HCT116 (cell line): ENCODE results near the gene HSPBAP1. TPM values are rescaled to one million over a fixed set of nuclear protein-coding genes. Genes with fewer than 3 reads are reported as not detected.
A peak's percentile ranks its signal among the peaks of the same experiment; 100 is the strongest.

Experiments used
- ATAC-seq: fragments of 200-7000 bp; cut with Tn5 transposase; 2 replicates; pipeline ENCODE4 v1.9.1; 2020; ENCODE audit warnings: mild to moderate bottlenecking, moderate library complexity
- BruUV-seq: library from RNA; stranded (reverse); fragments of 400-500 nt; replicated peaks from 2 replicates; lab custom pipeline; 2021; lab: Mats Ljungman, UMichigan
- CTCF ChIA-PET: fragments of 300-600 bp; sonication (Branson Sonifier 250); formaldehyde crosslinking; loops from one replicate; lab custom pipeline; 2021; ENCODE audit warnings: antibody characterized with exemption; lab: Charles Lee
- POLR2A ChIA-PET: fragments of 300-600, 350-600 bp; sonication (Branson Sonifier 250); formaldehyde crosslinking; loops from one replicate; lab custom pipeline; 2021; ENCODE audit warnings: antibody characterized with exemption; lab: Charles Lee
- RAD21 ChIA-PET, 2 experiments: fragments of 300-600 bp; sonication (Branson Sonifier 250); formaldehyde crosslinking; loops; one replicate each; lab custom pipeline; 2023; ENCODE audit warnings: low total read pairs in 2 of 2; ENCODE audit not compliant: uncharacterized antibody in 2 of 2, unreplicated experiment in 2 of 2, low non-redundant PET in 1 of 2; lab: Charles Lee
- DNase-seq: peaks from one replicate; pipeline ENCODE4 v3.0.0-alpha.2; 2010; ENCODE audit warnings: low read depth, low spot score
- H2AFZ ChIP-seq: fragments of 200-600 bp; shearing (Covaris generic), sonication (generic); 2 replicates; pipeline ENCODE4 v1.6.1; 2017; ENCODE audit warnings: low read depth, mixed run types, mixed read lengths, antibody characterized with exemption, low read length; ENCODE audit not compliant: poor library complexity, severe bottlenecking
- H3K27ac ChIP-seq: 2 replicates; pipeline ENCODE4 v1.5.1; 2012; ENCODE audit warnings: low read depth, low read length
- H3K27me3 ChIP-seq: fragments of 200-600 bp; sonication (generic); 2 replicates; pipeline ENCODE4 v1.6.1; 2016; ENCODE audit warnings: mixed run types, low read length, mixed read lengths; ENCODE audit not compliant: insufficient read depth
- H3K36me3 ChIP-seq, 2 experiments: fragments of 200-500 bp in 1 of 2; fragments of 200-600 bp in 1 of 2; sonication (Bioruptor generic) in 1 of 2; sonication (generic) in 1 of 2; 2 replicates each; pipeline versions ENCODE4 v1.5.1 to v1.6.1; 2014 to 2016; ENCODE audit warnings: low read length in 2 of 2, inconsistent platforms in 1 of 2, mixed read lengths in 1 of 2, mixed run types in 1 of 2; ENCODE audit not compliant: insufficient read depth in 2 of 2, control insufficient read depth in 1 of 2
- H3K4me1 ChIP-seq, 2 experiments: fragments of 200-600 bp in 1 of 2; sonication (generic) in 1 of 2; 2 replicates each; pipeline versions ENCODE4 v1.5.1 to v1.6.1; 2012 to 2017; ENCODE audit warnings: low read length in 2 of 2, inconsistent platforms in 1 of 2, mild to moderate bottlenecking in 1 of 2, mixed read lengths in 1 of 2, mixed run types in 1 of 2, moderate library complexity in 1 of 2; ENCODE audit not compliant: insufficient read depth in 2 of 2, control insufficient read depth in 1 of 2
- H3K4me2 ChIP-seq: fragments of 200-600 bp; sonication (generic); 2 replicates; pipeline ENCODE4 v1.6.1; 2017; ENCODE audit warnings: mixed run types, low read length, mixed read lengths
- H3K4me3 ChIP-seq, 2 experiments: fragments of 200-600 bp in 1 of 2; sonication (generic) in 1 of 2; replicated peaks in 1 of 2; 2 replicates each; pipeline ENCODE4 v1.5.1; 2011 to 2016; ENCODE audit warnings: low read length in 2 of 2, control low read depth in 1 of 2, low read depth in 1 of 2, mild to moderate bottlenecking in 1 of 2, mixed read lengths in 1 of 2, mixed run types in 1 of 2
- H3K79me2 ChIP-seq: fragments of 200-600 bp; sonication (generic); 2 replicates; pipeline ENCODE4 v1.6.1; 2017; ENCODE audit warnings: mild to moderate bottlenecking, mixed run types, low read length, moderate library complexity, mixed read lengths; ENCODE audit not compliant: insufficient read depth
- H3K9ac ChIP-seq: fragments of 200-600 bp; sonication (generic); 2 replicates; pipeline ENCODE4 v1.6.1; 2016; ENCODE audit warnings: low read length, mixed read lengths
- H3K9me2 ChIP-seq: fragments of 200-600 bp; sonication (generic), shearing (Covaris generic); 2 replicates; pipeline ENCODE4 v1.6.1; 2017; ENCODE audit warnings: mixed run types, mild to moderate bottlenecking, moderate library complexity; ENCODE audit not compliant: insufficient read depth
- H3K9me3 ChIP-seq, 2 experiments: fragments of 200-500 bp in 1 of 2; fragments of 200-600 bp in 1 of 2; sonication (Bioruptor generic) in 1 of 2; sonication (generic) in 1 of 2; 2 replicates each; pipeline ENCODE4 v1.6.1; 2014 to 2017; ENCODE audit warnings: low read length in 2 of 2, mixed read lengths in 2 of 2, inconsistent platforms in 1 of 2, low read depth in 1 of 2, mild to moderate bottlenecking in 1 of 2, mixed run types in 1 of 2, moderate library complexity in 1 of 2; ENCODE audit not compliant: control insufficient read depth in 1 of 2, insufficient read depth in 1 of 2
- H4K20me1 ChIP-seq: fragments of 200-600 bp; sonication (generic), shearing (Covaris generic); 2 replicates; pipeline ENCODE4 v1.6.1; 2017; ENCODE audit warnings: mixed run types, mild to moderate bottlenecking, moderate library complexity; ENCODE audit not compliant: insufficient read depth
- ATF3 ChIP-seq: IDR thresholded peaks from 2 replicates; pipeline ENCODE4 v1.6.1; 2012
- CEBPB ChIP-seq: IDR thresholded peaks from 2 replicates; pipeline ENCODE4 v1.6.1; 2012; ENCODE audit warnings: low read depth
- CTCF ChIP-seq, 3 experiments: fragments of 200-600 bp in 1 of 3; sonication (generic) in 1 of 3; IDR thresholded peaks in 2 of 3; conservative IDR thresholded peaks in 1 of 3; 2 replicates each; pipeline ENCODE4 v1.5.1; 2012 to 2017; ENCODE audit warnings: low read depth in 2 of 3, low read length in 2 of 3, antibody characterized with exemption in 1 of 3, borderline replicate concordance in 1 of 3, control low read depth in 1 of 3, mild to moderate bottlenecking in 1 of 3, mixed read lengths in 1 of 3, mixed run types in 1 of 3, moderate library complexity in 1 of 3; ENCODE audit not compliant: insufficient read depth in 1 of 3
- ELF1 ChIP-seq: IDR thresholded peaks from 2 replicates; pipeline ENCODE4 v1.6.1; 2012; ENCODE audit warnings: low read depth, borderline replicate concordance
- JUND ChIP-seq: IDR thresholded peaks from 2 replicates; pipeline ENCODE4 v1.6.1; 2012
- MAX ChIP-seq: IDR thresholded peaks from 2 replicates; pipeline ENCODE4 v1.6.1; 2012
- POLR2AphosphoS5 ChIP-seq: IDR thresholded peaks from 2 replicates; pipeline ENCODE4 v1.6.1; 2011; ENCODE audit warnings: mild to moderate bottlenecking, low read depth, low read length, moderate library complexity
- SP1 ChIP-seq: IDR thresholded peaks from 2 replicates; pipeline ENCODE4 v1.6.1; 2012; ENCODE audit warnings: low read depth
- SRF ChIP-seq: IDR thresholded peaks from 2 replicates; pipeline ENCODE4 v1.6.1; 2012; ENCODE audit warnings: low read depth
- TCF7L2 ChIP-seq: IDR thresholded peaks from 2 replicates; pipeline ENCODE4 v1.7.0; 2011; ENCODE audit warnings: borderline replicate concordance, inconsistent platforms; ENCODE audit not compliant: insufficient read depth, insufficient read length; ENCODE audit errors: extremely low read depth
- YY1 ChIP-seq: IDR thresholded peaks from 2 replicates; pipeline ENCODE4 v1.6.1; 2011; ENCODE audit warnings: low read length, low read depth, moderate library complexity, mild to moderate bottlenecking; ENCODE audit not compliant: insufficient replicate concordance; ENCODE audit errors: extremely low read depth
- ZFX ChIP-seq: fragments of 450-650 bp; IDR thresholded peaks from 2 replicates; pipeline ENCODE4 v1.6.1; 2017
- ZNF274 ChIP-seq: fragments of 200-500 bp; sonication (Bioruptor generic); IDR thresholded peaks from 2 replicates; pipeline ENCODE4 v1.6.1; 2014; ENCODE audit warnings: mild to moderate bottlenecking, low read depth, low read length, inconsistent platforms
- intact Hi-C: fragments of 100-400 bp; cut with micrococcal nuclease; formaldehyde crosslinking; loops from 2 replicates; pipeline ENCODE4 v1.10.0; 2022
- total RNA-seq: library from RNA; stranded (reverse); gene quantifications from one replicate; pipeline ENCODE4 v1.2.1, GENCODE V29; 2021; ENCODE audit not compliant: unreplicated experiment

HSPBAP1 gene
- total RNA-seq, 1 experiment from 2014 or later, result 6.6 TPM

- peak overlapping the region; percentile 92 for H3K4me2 ChIP-seq
- ATAC-seq, result no peak
- H3K79me2 ChIP-seq, result 0 out of 2 replicates have a peak, but pooled peaks cover 3% of the 10 kb centered on the region
- no peaks in the 10 kb centered on the region for H4K20me1 ChIP-seq
- no peaks in the 10 kb centered on the region for H3K36me3 ChIP-seq
- no peaks in the 10 kb centered on the region for H3K9me3 ChIP-seq
- CTCF ChIA-PET, result no interaction called here
- DNase-seq, result no peak
- H3K27me3 ChIP-seq, result no peaks in the 10 kb centered on the region
- TSS peak; percentile 71 for BruUV-seq
- H3K9ac ChIP-seq, result peak overlapping the region; percentile 75
- intact Hi-C loops, result no loop called here
- RAD21 ChIA-PET, result no interaction called here
- no peak for TF ChIP-seq YY1
- no peak overlapping the region for H2AFZ ChIP-seq
- peak overlapping the region; percentile 61 to 69 for H3K4me3 ChIP-seq
- no peaks in the 10 kb centered on the region for H3K9me2 ChIP-seq
- peak overlapping the region; percentile 74; the same call in 1 of the 2 replicates for H3K27ac ChIP-seq
- H3K4me1 ChIP-seq, result peaks cover 10 to 28% of the 10 kb centered on the region in 2 experiments
- POLR2A ChIA-PET, result no interaction called here
These were observed 2.1 kb upstream of the HSPBAP1 start for GRCh38 chr3:122795674-122796195.

- H3K4me3 ChIP-seq, result peak within 1 kb of the TSS; percentile 61 to 69
- intact Hi-C loops, result no loop called here
- peak within 1 kb of the TSS; percentile 75 for H3K9ac ChIP-seq
- ChIA-PET RAD21 (no interaction called here), CTCF (interaction anchor here (1.2 kb wide), 1 partner anchor 40 kb away, joined by 5 read pairs; no protein-coding TSS in a partner anchor), POLR2A (interaction anchor here (1.5 kb wide), 1 partner anchor 11 kb away, joined by 5 read pairs; no protein-coding TSS in a partner anchor)
- no peaks in the 10 kb centered on the region for H4K20me1 ChIP-seq
- no peaks in the 10 kb centered on the region for H3K27me3 ChIP-seq
- DNase-seq, result peak; percentile 46
- 0 out of 2 replicates have a peak, but pooled peaks cover 3% of the 10 kb centered on the region for H3K79me2 ChIP-seq
- H3K27ac ChIP-seq, result peak within 1 kb of the TSS; percentile 74
- peak within 1 kb of the TSS; percentile 86 for H2AFZ ChIP-seq
- ATAC-seq, result peak; percentile 86
- BruUV-seq, result no TSS peak
- no peaks in the 10 kb centered on the region for H3K9me2 ChIP-seq
- H3K36me3 ChIP-seq, result no peaks in the 10 kb centered on the region
- peaks cover 10 to 28% of the 10 kb centered on the region in 2 experiments for H3K4me1 ChIP-seq
- H3K9me3 ChIP-seq, result no peaks in the 10 kb centered on the region
- H3K4me2 ChIP-seq, result peak within 1 kb of the TSS; percentile 92
- peak; percentile 48; the same call in 1 of the 2 replicates for TF ChIP-seq MAX
- TF ChIP-seq ZNF274, result no peak
- TF ChIP-seq SRF, result no peak
- no peak for TF ChIP-seq ATF3
- no peak for TF ChIP-seq ELF1
- TF ChIP-seq SP1, result 0 out of 2 replicates have a peak, but pooled peaks have one; percentile 26
- TF ChIP-seq CEBPB, result no peak
- TF ChIP-seq JUND, result no peak
- TF ChIP-seq POLR2AphosphoS5, result peak; percentile 88
- no peak for TF ChIP-seq CTCF (IDR thresholded peaks at IDR 0.05 in 2 of 3, conservative IDR thresholded peaks at IDR 0.05 in 1 of 3; ENCODE audit: borderline replicate concordance in 1 of 3, insufficient read depth in 1 of 3, low read depth in 2 of 3, low read length in 2 of 3)
- peak; percentile 93 for TF ChIP-seq ZFX
- no peak for TF ChIP-seq TCF7L2
These were observed 1.4 kb upstream of the HSPBAP1 start, which contains the start of gene SLC49A4 for GRCh38 chr3:122794779-122795673. TSS of gene SLC49A4 (plus strand) at chr3:122795069. CDS start at chr3:122795193, 124 bp downstream.
